ENCODE results near the gene EFNA5. TPM values are rescaled to one million over a fixed set of nuclear protein-coding genes. Genes with fewer than 3 reads are reported as not detected.

The EFNA5 gene
- polyA plus RNA-seq, 3 donors, result 0.01 TPM; not detected in 2

DNA sequence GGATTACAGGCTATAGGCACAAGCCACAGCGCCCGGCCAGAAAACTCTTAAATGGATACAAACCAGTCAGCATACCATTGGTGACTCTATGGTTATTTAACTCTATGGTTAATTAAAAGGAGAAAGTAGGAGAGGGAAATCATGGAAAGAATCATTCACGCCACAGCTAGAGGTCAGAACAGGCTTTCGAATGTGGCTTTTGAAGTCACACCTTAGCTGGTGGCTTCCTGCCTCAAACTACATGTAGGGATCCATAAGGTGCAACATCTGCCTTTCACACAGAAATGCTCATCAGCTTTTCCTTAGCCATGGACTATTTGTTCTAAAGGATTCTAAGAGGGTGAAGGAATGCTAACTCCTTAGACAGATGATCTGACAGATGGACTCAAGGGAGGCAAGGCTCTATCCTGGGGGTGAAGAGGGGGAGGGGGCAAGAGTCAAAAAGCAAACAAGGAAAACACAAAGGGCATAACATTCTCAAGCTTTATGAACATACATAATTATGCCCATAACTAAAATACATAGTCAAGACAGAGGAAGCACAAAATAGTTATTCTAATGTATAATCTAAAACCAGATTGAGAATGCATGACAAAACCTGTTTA is 130.9 kb downstream of the EFNA5 start:
- Histone ChIP-seq H3K27ac (ENCODE audit: low read depth in 1 of 2, low read length in 2 of 2) (no peak overlapping the region), H3K79me2 (ENCODE audit: insufficient read depth, low read length) (no peaks in the 10 kb centered on the region), H3K4me1 (ENCODE audit: control insufficient read depth in 1 of 2, insufficient read depth in 2 of 2, low read length in 2 of 2) (no peaks in the 10 kb centered on the region), H2AFZ (ENCODE audit: insufficient read depth, low read depth, low read length, poor library complexity, severe bottlenecking) (no peak overlapping the region), H3K4me3 (replicated peaks in 1 of 3; ENCODE audit: low read depth in 2 of 3, low read length in 3 of 3) (no peak overlapping the region), H3K9ac (ENCODE audit: insufficient read depth, low read length, poor library complexity, severe bottlenecking) (no peak overlapping the region), H3K27me3 (ENCODE audit: control insufficient read depth in 2 of 2, insufficient read depth in 2 of 2, low read length in 2 of 2) (no peaks in the 10 kb centered on the region), H3K4me2 (replicated peaks; ENCODE audit: extremely low read depth, low read length, poor library complexity, severe bottlenecking) (no peak overlapping the region), H3K36me3 (replicated peaks in 1 of 2; ENCODE audit: control insufficient read depth in 1 of 2, insufficient read depth in 2 of 2, low read length in 2 of 2) (no peaks in the 10 kb centered on the region), H3K9me3 (replicated peaks in 1 of 2; ENCODE audit: control insufficient read depth in 1 of 2, insufficient read depth in 1 of 2, low read length in 2 of 2) (no peaks in the 10 kb centered on the region), H4K20me1 (ENCODE audit: insufficient read depth, low read length) (no peaks in the 10 kb centered on the region)
- H3K27me3 Mint-ChIP-seq (ENCODE audit: low read depth in 3 of 3), result peaks cover 0 to 5% (median 2%) of the 10 kb centered on the region in 3 donors
- no peaks in the 10 kb centered on the region for H3K4me1 Mint-ChIP-seq
- H3K27ac Mint-ChIP-seq, result no peak overlapping the region
- intact Hi-C loops (cut with micrococcal nuclease), result no loop called here
- no peaks in the 10 kb centered on the region for H3K36me3 Mint-ChIP-seq
- 79% methylated on average over 2 of the region's 4 CpGs for WGBS (ENCODE audit: insufficient coverage)
- peaks cover 0 to 2% (median 0%) of the 10 kb centered on the region in 7 donors for H3K9me3 Mint-ChIP-seq
- TF ChIP-seq, protein P1, sequence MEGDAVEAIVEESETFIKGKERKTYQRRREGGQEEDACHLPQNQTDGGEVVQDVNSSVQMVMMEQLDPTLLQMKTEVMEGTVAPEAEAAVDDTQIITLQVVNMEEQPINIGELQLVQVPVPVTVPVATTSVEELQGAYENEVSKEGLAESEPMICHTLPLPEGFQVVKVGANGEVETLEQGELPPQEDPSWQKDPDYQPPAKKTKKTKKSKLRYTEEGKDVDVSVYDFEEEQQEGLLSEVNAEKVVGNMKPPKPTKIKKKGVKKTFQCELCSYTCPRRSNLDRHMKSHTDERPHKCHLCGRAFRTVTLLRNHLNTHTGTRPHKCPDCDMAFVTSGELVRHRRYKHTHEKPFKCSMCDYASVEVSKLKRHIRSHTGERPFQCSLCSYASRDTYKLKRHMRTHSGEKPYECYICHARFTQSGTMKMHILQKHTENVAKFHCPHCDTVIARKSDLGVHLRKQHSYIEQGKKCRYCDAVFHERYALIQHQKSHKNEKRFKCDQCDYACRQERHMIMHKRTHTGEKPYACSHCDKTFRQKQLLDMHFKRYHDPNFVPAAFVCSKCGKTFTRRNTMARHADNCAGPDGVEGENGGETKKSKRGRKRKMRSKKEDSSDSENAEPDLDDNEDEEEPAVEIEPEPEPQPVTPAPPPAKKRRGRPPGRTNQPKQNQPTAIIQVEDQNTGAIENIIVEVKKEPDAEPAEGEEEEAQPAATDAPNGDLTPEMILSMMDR (IDR thresholded peaks at IDR 0.05), result no peak
- DNase-seq, result no peak
- H3K4me3 Mint-ChIP-seq, result no peak overlapping the region

DNA sequence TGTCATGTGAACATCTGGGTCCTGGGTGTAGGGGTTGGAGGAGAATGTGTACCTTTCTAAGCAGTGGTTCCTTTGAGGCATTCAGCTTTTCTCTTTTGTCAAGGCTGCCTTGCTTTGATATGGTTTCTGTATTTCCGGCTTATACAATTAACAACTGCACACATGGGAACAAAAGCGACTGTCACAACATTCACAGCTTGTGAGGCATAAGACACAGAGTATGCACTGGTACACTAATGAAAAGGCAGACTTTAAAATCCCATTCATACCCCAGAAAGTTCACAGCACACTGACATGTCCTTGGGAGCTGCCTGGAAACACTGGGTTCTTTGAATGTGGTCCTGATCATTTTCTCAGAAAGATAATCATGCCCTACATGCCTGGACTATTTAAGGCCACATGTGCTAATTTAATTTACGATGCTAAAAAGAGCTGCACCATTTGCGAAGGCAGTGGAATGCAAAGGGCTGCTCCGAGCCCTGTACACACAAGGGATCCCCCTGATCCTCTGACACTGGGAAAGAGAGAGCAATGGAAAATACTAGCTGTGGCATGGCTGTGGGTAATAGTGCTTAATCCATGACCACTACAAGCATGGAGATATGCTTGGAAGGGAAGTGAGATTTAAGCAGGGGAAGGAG is 131.8 kb downstream of the EFNA5 start:
- DNase-seq, result no peak
- Histone ChIP-seq H4K20me1 (ENCODE audit: insufficient read depth, low read length) (no peaks in the 10 kb centered on the region), H3K36me3 (replicated peaks in 1 of 2; ENCODE audit: control insufficient read depth in 1 of 2, insufficient read depth in 2 of 2, low read length in 2 of 2) (no peaks in the 10 kb centered on the region), H3K27me3 (ENCODE audit: control insufficient read depth in 2 of 2, insufficient read depth in 2 of 2, low read length in 2 of 2) (no peaks in the 10 kb centered on the region), H3K9me3 (replicated peaks in 1 of 2; ENCODE audit: control insufficient read depth in 1 of 2, insufficient read depth in 1 of 2, low read length in 2 of 2) (no peaks in the 10 kb centered on the region), H3K9ac (ENCODE audit: insufficient read depth, low read length, poor library complexity, severe bottlenecking) (no peak overlapping the region), H3K4me1 (ENCODE audit: control insufficient read depth in 1 of 2, insufficient read depth in 2 of 2, low read length in 2 of 2) (no peaks in the 10 kb centered on the region), H2AFZ (ENCODE audit: insufficient read depth, low read depth, low read length, poor library complexity, severe bottlenecking) (no peak overlapping the region), H3K27ac (ENCODE audit: low read depth in 1 of 2, low read length in 2 of 2) (no peak overlapping the region), H3K4me3 (replicated peaks in 1 of 3; ENCODE audit: low read depth in 2 of 3, low read length in 3 of 3) (no peak overlapping the region), H3K79me2 (ENCODE audit: insufficient read depth, low read length) (no peaks in the 10 kb centered on the region), H3K4me2 (replicated peaks; ENCODE audit: extremely low read depth, low read length, poor library complexity, severe bottlenecking) (no peak overlapping the region)
- TF ChIP-seq, protein P1 (IDR thresholded peaks at IDR 0.05), result no peak
- no peaks in the 10 kb centered on the region for H3K36me3 Mint-ChIP-seq
- WGBS (ENCODE audit: insufficient coverage), result 88% methylated on average over 5 of the region's 5 CpGs
- H3K4me3 Mint-ChIP-seq, result no peak overlapping the region
- H3K27ac Mint-ChIP-seq, result no peak overlapping the region
- no peaks in the 10 kb centered on the region for H3K4me1 Mint-ChIP-seq
- H3K27me3 Mint-ChIP-seq (ENCODE audit: low read depth in 3 of 3), result peaks cover 0 to 5% (median 2%) of the 10 kb centered on the region in 3 donors
- peaks cover 0 to 2% (median 0%) of the 10 kb centered on the region in 7 donors for H3K9me3 Mint-ChIP-seq
- intact Hi-C loops (cut with micrococcal nuclease), result no loop called here

Data from CD14-positive monocyte (primary cell).